ENCODE results near the gene DNM1L. TPM values are rescaled to one million over a fixed set of nuclear protein-coding genes. Genes with fewer than 3 reads are reported as not detected.
"Not testable (repeated sequence)": the region's sequence is repeated elsewhere in the genome, so short reads cannot be mapped to it uniquely, and the experiment has no call there.

Gene DNM1L
- total RNA-seq, 4 donors from 2014 or later: 32.3 to 122 (median 62.2) TPM

GRCh38 chr12:32718926-32719325 lies 39.8 kb downstream of the DNM1L start:
- no peak for DNase-seq
- intact Hi-C loops (cut with DNase I; ENCODE audit: low total_unique reads): no loop called here
- Histone ChIP-seq H3K4me3 (no peak overlapping the region), H3K36me3 (no peaks in the 10 kb centered on the region), H3K27me3 (no peaks in the 10 kb centered on the region), H3K9me3 (no peaks in the 10 kb centered on the region), H3K4me1 (no peaks in the 10 kb centered on the region), H3K27ac (no peak overlapping the region)
- TF ChIP-seq CTCF (IDR thresholded peaks at IDR 0.05) (no peak), POLR2A (IDR thresholded peaks at IDR 0.05) (no peak)

GRCh38 chr12:32725308-32725707 lies 46.2 kb downstream of the DNM1L start:
- H3K9me3 ChIP-seq; DNase-seq; intact Hi-C loops (cut with DNase I; ENCODE audit: low total_unique reads); H3K27me3 ChIP-seq; H3K4me1 ChIP-seq; H3K4me3 ChIP-seq; H3K27ac ChIP-seq; H3K36me3 ChIP-seq: not testable (repeated sequence)

GRCh38 chr12:32726286-32726685 lies 47.2 kb downstream of the DNM1L start:
- H3K9me3 ChIP-seq: no peaks in the 10 kb centered on the region
- TF ChIP-seq CTCF (IDR thresholded peaks at IDR 0.05): no peak
- no peak for TF ChIP-seq POLR2A (IDR thresholded peaks at IDR 0.05)
- no peak overlapping the region for H3K27ac ChIP-seq
- no peak for DNase-seq
- H3K4me1 ChIP-seq: no peaks in the 10 kb centered on the region
- H3K36me3 ChIP-seq: no peaks in the 10 kb centered on the region
- no peak overlapping the region for H3K4me3 ChIP-seq
- intact Hi-C loops (cut with DNase I; ENCODE audit: low total_unique reads): no loop called here
- no peaks in the 10 kb centered on the region for H3K27me3 ChIP-seq

GRCh38 chr12:32727237-32727636 lies 48.1 kb downstream of the DNM1L start:
- no peaks in the 10 kb centered on the region for H3K36me3 ChIP-seq
- no peak overlapping the region for H3K4me3 ChIP-seq
- no peaks in the 10 kb centered on the region for H3K27me3 ChIP-seq
- no peak for TF ChIP-seq CTCF (IDR thresholded peaks at IDR 0.05)
- TF ChIP-seq POLR2A (IDR thresholded peaks at IDR 0.05): no peak
- no peaks in the 10 kb centered on the region for H3K4me1 ChIP-seq
- DNase-seq: no peak
- no peaks in the 10 kb centered on the region for H3K9me3 ChIP-seq
- intact Hi-C loops (cut with DNase I; ENCODE audit: low total_unique reads): no loop called here
- no peak overlapping the region for H3K27ac ChIP-seq

- Histone ChIP-seq H3K36me3 (no peaks in the 10 kb centered on the region), H3K27me3 (no peaks in the 10 kb centered on the region), H3K27ac (no peak overlapping the region), H3K9me3 (no peaks in the 10 kb centered on the region), H3K4me1 (no peaks in the 10 kb centered on the region), H3K4me3 (no peak overlapping the region)
- intact Hi-C loops (cut with DNase I; ENCODE audit: low total_unique reads): no loop called here
- no peak for TF ChIP-seq CTCF (IDR thresholded peaks at IDR 0.05)
- no peak for TF ChIP-seq POLR2A (IDR thresholded peaks at IDR 0.05)
- no peak for DNase-seq
Observed at GRCh38 chr12:32734952-32735351, 55.9 kb downstream of the DNM1L start.

- Histone ChIP-seq H3K27ac (no peak overlapping the region), H3K4me1 (no peaks in the 10 kb centered on the region), H3K36me3 (no peaks in the 10 kb centered on the region), H3K27me3 (no peaks in the 10 kb centered on the region), H3K9me3 (no peaks in the 10 kb centered on the region), H3K4me3 (no peak overlapping the region)
- intact Hi-C loops (cut with DNase I; ENCODE audit: low total_unique reads): no loop called here
- no peak for DNase-seq
- TF ChIP-seq CTCF (IDR thresholded peaks at IDR 0.05) (no peak), POLR2A (IDR thresholded peaks at IDR 0.05) (no peak)
Observed at GRCh38 chr12:32736445-32736844, 57.3 kb downstream of the DNM1L start.
